HCT116 (cell line): ENCODE data around the gene FAIM2. TPM values are rescaled to one million over a fixed set of nuclear protein-coding genes. Genes with fewer than 3 reads are reported as not detected.

Source experiments
- ATAC-seq: fragments of 200-7000 bp; cut with Tn5 transposase; 2 replicates; pipeline ENCODE4 v1.9.1; 2020; ENCODE audit warnings: mild to moderate bottlenecking, moderate library complexity
- BruUV-seq: library from RNA; stranded (reverse); fragments of 400-500 nt; replicated peaks from 2 replicates; lab custom pipeline; 2021; lab: Mats Ljungman, UMichigan
- CTCF ChIA-PET: fragments of 300-600 bp; sonication (Branson Sonifier 250); formaldehyde crosslinking; loops from one replicate; lab custom pipeline; 2021; ENCODE audit warnings: antibody characterized with exemption; lab: Charles Lee
- POLR2A ChIA-PET: fragments of 300-600, 350-600 bp; sonication (Branson Sonifier 250); formaldehyde crosslinking; loops from one replicate; lab custom pipeline; 2021; ENCODE audit warnings: antibody characterized with exemption; lab: Charles Lee
- RAD21 ChIA-PET, 2 experiments: fragments of 300-600 bp; sonication (Branson Sonifier 250); formaldehyde crosslinking; loops; one replicate each; lab custom pipeline; 2023; ENCODE audit warnings: low total read pairs in 2 of 2; ENCODE audit not compliant: uncharacterized antibody in 2 of 2, unreplicated experiment in 2 of 2, low non-redundant PET in 1 of 2; lab: Charles Lee
- DNase-seq: peaks from one replicate; pipeline ENCODE4 v3.0.0-alpha.2; 2010; ENCODE audit warnings: low read depth, low spot score
- H2AFZ ChIP-seq: fragments of 200-600 bp; shearing (Covaris generic), sonication (generic); 2 replicates; pipeline ENCODE4 v1.6.1; 2017; ENCODE audit warnings: low read depth, mixed run types, mixed read lengths, antibody characterized with exemption, low read length; ENCODE audit not compliant: poor library complexity, severe bottlenecking
- H3K27ac ChIP-seq: 2 replicates; pipeline ENCODE4 v1.5.1; 2012; ENCODE audit warnings: low read depth, low read length
- H3K27me3 ChIP-seq: fragments of 200-600 bp; sonication (generic); 2 replicates; pipeline ENCODE4 v1.6.1; 2016; ENCODE audit warnings: mixed run types, low read length, mixed read lengths; ENCODE audit not compliant: insufficient read depth
- H3K36me3 ChIP-seq, 2 experiments: fragments of 200-500 bp in 1 of 2; fragments of 200-600 bp in 1 of 2; sonication (Bioruptor generic) in 1 of 2; sonication (generic) in 1 of 2; 2 replicates each; pipeline versions ENCODE4 v1.5.1 to v1.6.1; 2014 to 2016; ENCODE audit warnings: low read length in 2 of 2, inconsistent platforms in 1 of 2, mixed read lengths in 1 of 2, mixed run types in 1 of 2; ENCODE audit not compliant: insufficient read depth in 2 of 2, control insufficient read depth in 1 of 2
- H3K4me1 ChIP-seq, 2 experiments: fragments of 200-600 bp in 1 of 2; sonication (generic) in 1 of 2; 2 replicates each; pipeline versions ENCODE4 v1.5.1 to v1.6.1; 2012 to 2017; ENCODE audit warnings: low read length in 2 of 2, inconsistent platforms in 1 of 2, mild to moderate bottlenecking in 1 of 2, mixed read lengths in 1 of 2, mixed run types in 1 of 2, moderate library complexity in 1 of 2; ENCODE audit not compliant: insufficient read depth in 2 of 2, control insufficient read depth in 1 of 2
- H3K4me2 ChIP-seq: fragments of 200-600 bp; sonication (generic); 2 replicates; pipeline ENCODE4 v1.6.1; 2017; ENCODE audit warnings: mixed run types, low read length, mixed read lengths
- H3K4me3 ChIP-seq, 2 experiments: fragments of 200-600 bp in 1 of 2; sonication (generic) in 1 of 2; replicated peaks in 1 of 2; 2 replicates each; pipeline ENCODE4 v1.5.1; 2011 to 2016; ENCODE audit warnings: low read length in 2 of 2, control low read depth in 1 of 2, low read depth in 1 of 2, mild to moderate bottlenecking in 1 of 2, mixed read lengths in 1 of 2, mixed run types in 1 of 2
- H3K79me2 ChIP-seq: fragments of 200-600 bp; sonication (generic); 2 replicates; pipeline ENCODE4 v1.6.1; 2017; ENCODE audit warnings: mild to moderate bottlenecking, mixed run types, low read length, moderate library complexity, mixed read lengths; ENCODE audit not compliant: insufficient read depth
- H3K9ac ChIP-seq: fragments of 200-600 bp; sonication (generic); 2 replicates; pipeline ENCODE4 v1.6.1; 2016; ENCODE audit warnings: low read length, mixed read lengths
- H3K9me2 ChIP-seq: fragments of 200-600 bp; sonication (generic), shearing (Covaris generic); 2 replicates; pipeline ENCODE4 v1.6.1; 2017; ENCODE audit warnings: mixed run types, mild to moderate bottlenecking, moderate library complexity; ENCODE audit not compliant: insufficient read depth
- H3K9me3 ChIP-seq, 2 experiments: fragments of 200-500 bp in 1 of 2; fragments of 200-600 bp in 1 of 2; sonication (Bioruptor generic) in 1 of 2; sonication (generic) in 1 of 2; 2 replicates each; pipeline ENCODE4 v1.6.1; 2014 to 2017; ENCODE audit warnings: low read length in 2 of 2, mixed read lengths in 2 of 2, inconsistent platforms in 1 of 2, low read depth in 1 of 2, mild to moderate bottlenecking in 1 of 2, mixed run types in 1 of 2, moderate library complexity in 1 of 2; ENCODE audit not compliant: control insufficient read depth in 1 of 2, insufficient read depth in 1 of 2
- H4K20me1 ChIP-seq: fragments of 200-600 bp; sonication (generic), shearing (Covaris generic); 2 replicates; pipeline ENCODE4 v1.6.1; 2017; ENCODE audit warnings: mixed run types, mild to moderate bottlenecking, moderate library complexity; ENCODE audit not compliant: insufficient read depth
- CEBPB ChIP-seq: IDR thresholded peaks from 2 replicates; pipeline ENCODE4 v1.6.1; 2012; ENCODE audit warnings: low read depth
- CTCF ChIP-seq, 3 experiments: fragments of 200-600 bp in 1 of 3; sonication (generic) in 1 of 3; IDR thresholded peaks in 2 of 3; conservative IDR thresholded peaks in 1 of 3; 2 replicates each; pipeline ENCODE4 v1.5.1; 2012 to 2017; ENCODE audit warnings: low read depth in 2 of 3, low read length in 2 of 3, antibody characterized with exemption in 1 of 3, borderline replicate concordance in 1 of 3, control low read depth in 1 of 3, mild to moderate bottlenecking in 1 of 3, mixed read lengths in 1 of 3, mixed run types in 1 of 3, moderate library complexity in 1 of 3; ENCODE audit not compliant: insufficient read depth in 1 of 3
- SRF ChIP-seq: IDR thresholded peaks from 2 replicates; pipeline ENCODE4 v1.6.1; 2012; ENCODE audit warnings: low read depth
- TCF7L2 ChIP-seq: IDR thresholded peaks from 2 replicates; pipeline ENCODE4 v1.7.0; 2011; ENCODE audit warnings: borderline replicate concordance, inconsistent platforms; ENCODE audit not compliant: insufficient read depth, insufficient read length; ENCODE audit errors: extremely low read depth
- YY1 ChIP-seq: IDR thresholded peaks from 2 replicates; pipeline ENCODE4 v1.6.1; 2011; ENCODE audit warnings: low read length, low read depth, moderate library complexity, mild to moderate bottlenecking; ENCODE audit not compliant: insufficient replicate concordance; ENCODE audit errors: extremely low read depth
- intact Hi-C: fragments of 100-400 bp; cut with micrococcal nuclease; formaldehyde crosslinking; loops from 2 replicates; pipeline ENCODE4 v1.10.0; 2022
- total RNA-seq: library from RNA; stranded (reverse); gene quantifications from one replicate; pipeline ENCODE4 v1.2.1, GENCODE V29; 2021; ENCODE audit not compliant: unreplicated experiment

The FAIM2 gene
- total RNA-seq, 1 experiment from 2014 or later: not detected

GRCh38 chr12:49865782-49866135 is 37.9 kb downstream of the FAIM2 start:
- CTCF ChIA-PET: interaction anchor here (1.7 to 3.3 kb wide), 4 partner anchors 18 to 310 kb away, joined by 5 to 26 read pairs (median 10); no protein-coding TSS in a partner anchor
- H2AFZ ChIP-seq: no peak overlapping the region
- no peak overlapping the region for H3K4me2 ChIP-seq
- H3K4me3 ChIP-seq: no peak overlapping the region
- H3K9me3 ChIP-seq: no peaks in the 10 kb centered on the region
- H3K9me2 ChIP-seq: no peaks in the 10 kb centered on the region
- no peak overlapping the region for H3K27ac ChIP-seq
- TF ChIP-seq SRF: no peak
- TF ChIP-seq YY1: no peak
- no peak for TF ChIP-seq CTCF (IDR thresholded peaks at IDR 0.05 in 2 of 3, conservative IDR thresholded peaks at IDR 0.05 in 1 of 3; ENCODE audit: borderline replicate concordance in 1 of 3, insufficient read depth in 1 of 3, low read depth in 2 of 3, low read length in 2 of 3)
- TF ChIP-seq TCF7L2: no peak
- no peak for TF ChIP-seq CEBPB
- no peak for ATAC-seq
- RAD21 ChIA-PET: interaction anchor here in 1 of 2 experiments (1.2 kb wide), 1 partner anchor 80 kb away, joined by 4 read pairs; no protein-coding TSS in a partner anchor
- peaks cover 0 to 11% of the 10 kb centered on the region in 2 experiments; a peak in 1 of 4 replicates for H3K4me1 ChIP-seq
- no peaks in the 10 kb centered on the region for H3K36me3 ChIP-seq
- H3K79me2 ChIP-seq: no peaks in the 10 kb centered on the region
- intact Hi-C loops: loop anchor here (5.0 kb wide), 2 partner anchors 102 to 192 kb away; partner anchors contain the start of gene ASIC1
- DNase-seq: no peak
- no peaks in the 10 kb centered on the region for H3K27me3 ChIP-seq
- H4K20me1 ChIP-seq: no peaks in the 10 kb centered on the region
- POLR2A ChIA-PET: no interaction called here
- no TSS peak for BruUV-seq
- H3K9ac ChIP-seq: no peak overlapping the region
